Chondrocyte (in vitro differentiated cells): ENCODE data around the gene TXNIP. TPM values are rescaled to one million over a fixed set of nuclear protein-coding genes. Genes with fewer than 3 reads are reported as not detected.

Experiments used
- DNase-seq: peaks from one replicate; pipeline ENCODE4 v3.0.0; 2021; ENCODE audit warnings: mixed read lengths, low spot score
- H3K27ac Mint-ChIP-seq: one replicate; pipeline ENCODE4 v1.8.0; 2021; ENCODE audit warnings: mild to moderate bottlenecking, moderate library complexity, mixed read lengths; ENCODE audit not compliant: unreplicated experiment
- H3K27me3 Mint-ChIP-seq: 2 replicates; pipeline ENCODE4 v1.8.0; 2021; ENCODE audit warnings: low read depth, mixed read lengths
- H3K36me3 Mint-ChIP-seq: 2 replicates; pipeline ENCODE4 v1.8.0; 2021; ENCODE audit warnings: low read depth, mixed read lengths
- H3K4me1 Mint-ChIP-seq: 2 replicates; pipeline ENCODE4 v1.8.0; 2021; ENCODE audit warnings: low read depth, mild to moderate bottlenecking, mixed read lengths
- H3K4me3 Mint-ChIP-seq: one replicate; pipeline ENCODE4 v1.8.0; 2021; ENCODE audit warnings: mild to moderate bottlenecking, moderate library complexity, mixed read lengths; ENCODE audit not compliant: unreplicated experiment
- H3K9me3 Mint-ChIP-seq: 2 replicates; pipeline ENCODE4 v1.8.0; 2021; ENCODE audit warnings: low read depth, mixed read lengths
- CTCF ChIP-seq: fragments of 200-600 bp; sonication (generic); IDR thresholded peaks from 2 replicates; pipeline ENCODE4 v1.5.0; 2021; ENCODE audit warnings: antibody characterized with exemption, mild to moderate bottlenecking, moderate library complexity
- total RNA-seq: library from RNA; stranded (reverse); gene quantifications from 3 replicates; pipeline ENCODE4 v1.2.1, GENCODE V29; 2021

TXNIP gene
- total RNA-seq, 1 donor from 2014 or later, result 3.8 TPM

DNA sequence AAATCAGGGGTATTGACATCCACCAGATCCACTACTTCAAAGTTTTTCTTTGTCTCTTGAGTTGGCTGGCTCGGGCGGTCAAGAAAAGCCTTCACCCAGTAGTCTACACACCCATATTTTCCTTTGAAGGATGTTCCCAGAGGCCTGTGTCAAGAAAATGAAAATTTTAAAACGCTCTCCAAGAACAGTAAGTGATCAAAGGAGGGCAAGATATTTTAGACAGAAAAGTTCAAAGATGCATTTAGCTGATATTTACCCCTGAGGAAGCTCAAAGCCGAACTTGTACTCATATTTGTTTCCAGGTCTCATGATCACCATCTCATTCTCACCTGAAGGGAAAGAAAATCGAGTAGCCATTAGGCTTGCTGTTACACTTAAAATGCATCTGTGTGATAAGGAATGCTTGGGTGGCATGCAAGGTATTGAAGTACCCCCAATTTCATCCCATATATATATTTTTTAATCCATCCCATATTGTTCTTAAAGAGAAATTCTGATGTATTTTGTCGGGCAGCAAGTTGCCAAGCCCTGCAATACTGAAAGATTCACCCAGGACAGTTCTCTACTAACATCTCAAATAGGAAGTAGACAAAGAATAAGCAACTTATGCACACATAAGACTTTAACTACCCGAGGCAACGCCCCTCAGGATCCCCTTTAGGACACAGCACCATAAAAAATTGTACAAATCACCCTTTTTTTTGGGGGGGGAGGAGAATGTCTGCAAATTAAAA lies 1.1 kb downstream of the TXNIP start:
- no peak for DNase-seq
- no peak for TF ChIP-seq CTCF
- no peaks in the 10 kb centered on the region for H3K27me3 Mint-ChIP-seq
- H3K36me3 Mint-ChIP-seq, result peaks cover 14% of the 10 kb centered on the region
- no peak overlapping the region for H3K27ac Mint-ChIP-seq
- peaks cover 47% of the 10 kb centered on the region for H3K4me1 Mint-ChIP-seq
- no peaks in the 10 kb centered on the region for H3K9me3 Mint-ChIP-seq
- peak overlapping the region; percentile 80 for H3K4me3 Mint-ChIP-seq

- no peak for TF ChIP-seq CTCF
- Mint-ChIP-seq H3K4me3 (peak overlapping the region; percentile 80), H3K4me1 (peaks cover 47% of the 10 kb centered on the region), H3K9me3 (no peaks in the 10 kb centered on the region), H3K27ac (no peak overlapping the region), H3K36me3 (peaks cover 14% of the 10 kb centered on the region), H3K27me3 (no peaks in the 10 kb centered on the region)
- no peak for DNase-seq
Measured at GRCh38 chr1:145994391-145995120, 1.8 kb downstream of the TXNIP start.

DNA sequence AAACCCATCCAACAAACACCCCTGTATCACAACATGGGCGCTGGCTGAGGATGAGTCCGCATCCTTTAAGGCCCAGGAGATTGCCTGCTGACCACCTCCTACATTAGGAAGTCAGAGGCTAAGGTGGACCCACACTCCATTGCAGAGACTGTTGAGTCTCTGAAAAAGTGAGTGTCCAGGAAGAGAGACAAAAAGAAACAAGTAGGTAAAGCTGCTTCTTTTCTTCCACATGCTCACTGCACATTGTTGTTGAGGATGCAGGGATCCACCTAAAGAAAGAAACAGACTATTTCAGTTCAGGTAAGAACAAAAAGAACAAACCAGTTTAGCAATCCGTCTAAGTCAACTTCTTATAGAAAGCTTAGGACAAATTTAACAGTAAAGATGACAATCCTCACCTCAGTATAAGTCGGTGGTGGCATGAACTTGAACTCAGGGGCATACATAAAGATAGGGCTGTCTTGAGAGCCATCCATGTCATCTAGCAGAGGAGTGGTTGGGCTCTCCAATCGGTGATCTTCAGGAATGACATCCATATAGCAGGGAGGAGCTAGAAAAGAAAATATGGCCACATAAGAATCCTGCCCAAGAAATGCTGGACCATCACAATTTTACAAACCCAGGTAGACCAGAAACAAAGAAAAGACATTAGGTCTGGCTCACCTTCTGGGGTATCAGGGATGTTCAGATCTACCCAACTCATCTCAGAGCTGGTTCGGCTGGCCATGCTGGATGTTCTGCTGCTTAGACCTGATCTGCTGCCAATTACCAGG lies 2.6 kb downstream of the TXNIP start:
- Mint-ChIP-seq H3K27ac (no peak overlapping the region), H3K27me3 (no peaks in the 10 kb centered on the region), H3K4me1 (peaks cover 47% of the 10 kb centered on the region), H3K9me3 (no peaks in the 10 kb centered on the region), H3K36me3 (peaks cover 14% of the 10 kb centered on the region), H3K4me3 (no peak overlapping the region)
- no peak for TF ChIP-seq CTCF
- no peak for DNase-seq

DNA sequence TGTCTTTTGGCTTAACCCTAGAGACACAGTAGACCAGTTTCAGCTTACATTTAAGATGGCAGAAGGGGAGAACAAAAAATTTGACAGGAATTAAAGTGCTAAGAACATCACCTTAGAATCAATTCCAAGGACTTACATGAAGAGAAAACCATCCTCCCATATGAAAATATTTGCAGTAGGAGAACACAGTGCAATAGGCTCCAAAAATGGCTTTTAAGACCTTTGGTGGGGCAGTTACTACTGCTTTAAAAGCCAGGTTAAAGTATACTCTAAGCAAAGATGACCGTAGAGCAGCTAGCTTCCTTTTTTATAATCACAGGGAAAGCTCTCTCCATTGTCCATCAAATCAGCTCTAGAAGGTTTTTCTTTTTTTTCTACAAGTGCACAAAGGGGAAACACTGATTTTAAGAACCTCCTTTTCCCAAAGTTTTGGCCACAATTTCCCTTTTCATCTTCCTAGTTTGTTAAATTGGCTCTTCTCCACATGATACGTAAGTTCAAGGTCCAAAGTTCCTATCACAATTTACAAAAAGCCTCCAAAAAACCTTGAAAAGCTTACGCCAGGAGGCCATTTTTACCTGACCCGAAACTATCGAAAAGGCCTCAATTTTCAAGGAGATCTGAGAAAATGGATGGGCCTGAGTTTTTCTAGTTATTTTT lies 3.3 kb downstream of the TXNIP start:
- Mint-ChIP-seq H3K4me3 (no peak overlapping the region), H3K9me3 (no peaks in the 10 kb centered on the region), H3K27me3 (no peaks in the 10 kb centered on the region), H3K4me1 (peaks cover 47% of the 10 kb centered on the region), H3K27ac (no peak overlapping the region), H3K36me3 (peaks cover 14% of the 10 kb centered on the region)
- no peak for TF ChIP-seq CTCF
- DNase-seq, result no peak

- Mint-ChIP-seq H3K4me1 (peaks cover 41% of the 10 kb centered on the region), H3K4me3 (no peak overlapping the region), H3K36me3 (peaks cover 14% of the 10 kb centered on the region), H3K27ac (no peak overlapping the region), H3K9me3 (no peaks in the 10 kb centered on the region), H3K27me3 (no peaks in the 10 kb centered on the region)
- no peak for DNase-seq
- no peak for TF ChIP-seq CTCF
Measured at GRCh38 chr1:145992502-145992936, 3.9 kb downstream of the TXNIP start.
